ENCODE measurements around the gene ACSL3. TPM values are rescaled to one million over a fixed set of nuclear protein-coding genes. Genes with fewer than 3 reads are reported as not detected.

ACSL3 gene
- total RNA-seq, 1 experiment from 2014 or later: 100 TPM

GRCh38 chr2:222976521-222977061, 115.8 kb downstream of the ACSL3 start (continued):
- no peak for TF ChIP-seq AR (CRISPR knock-in tag; IDR thresholded peaks at IDR 0.05)
- TF ChIP-seq, protein P1, sequence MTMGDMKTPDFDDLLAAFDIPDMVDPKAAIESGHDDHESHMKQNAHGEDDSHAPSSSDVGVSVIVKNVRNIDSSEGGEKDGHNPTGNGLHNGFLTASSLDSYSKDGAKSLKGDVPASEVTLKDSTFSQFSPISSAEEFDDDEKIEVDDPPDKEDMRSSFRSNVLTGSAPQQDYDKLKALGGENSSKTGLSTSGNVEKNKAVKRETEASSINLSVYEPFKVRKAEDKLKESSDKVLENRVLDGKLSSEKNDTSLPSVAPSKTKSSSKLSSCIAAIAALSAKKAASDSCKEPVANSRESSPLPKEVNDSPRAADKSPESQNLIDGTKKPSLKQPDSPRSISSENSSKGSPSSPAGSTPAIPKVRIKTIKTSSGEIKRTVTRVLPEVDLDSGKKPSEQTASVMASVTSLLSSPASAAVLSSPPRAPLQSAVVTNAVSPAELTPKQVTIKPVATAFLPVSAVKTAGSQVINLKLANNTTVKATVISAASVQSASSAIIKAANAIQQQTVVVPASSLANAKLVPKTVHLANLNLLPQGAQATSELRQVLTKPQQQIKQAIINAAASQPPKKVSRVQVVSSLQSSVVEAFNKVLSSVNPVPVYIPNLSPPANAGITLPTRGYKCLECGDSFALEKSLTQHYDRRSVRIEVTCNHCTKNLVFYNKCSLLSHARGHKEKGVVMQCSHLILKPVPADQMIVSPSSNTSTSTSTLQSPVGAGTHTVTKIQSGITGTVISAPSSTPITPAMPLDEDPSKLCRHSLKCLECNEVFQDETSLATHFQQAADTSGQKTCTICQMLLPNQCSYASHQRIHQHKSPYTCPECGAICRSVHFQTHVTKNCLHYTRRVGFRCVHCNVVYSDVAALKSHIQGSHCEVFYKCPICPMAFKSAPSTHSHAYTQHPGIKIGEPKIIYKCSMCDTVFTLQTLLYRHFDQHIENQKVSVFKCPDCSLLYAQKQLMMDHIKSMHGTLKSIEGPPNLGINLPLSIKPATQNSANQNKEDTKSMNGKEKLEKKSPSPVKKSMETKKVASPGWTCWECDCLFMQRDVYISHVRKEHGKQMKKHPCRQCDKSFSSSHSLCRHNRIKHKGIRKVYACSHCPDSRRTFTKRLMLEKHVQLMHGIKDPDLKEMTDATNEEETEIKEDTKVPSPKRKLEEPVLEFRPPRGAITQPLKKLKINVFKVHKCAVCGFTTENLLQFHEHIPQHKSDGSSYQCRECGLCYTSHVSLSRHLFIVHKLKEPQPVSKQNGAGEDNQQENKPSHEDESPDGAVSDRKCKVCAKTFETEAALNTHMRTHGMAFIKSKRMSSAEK (CRISPR knock-in tag; IDR thresholded peaks at IDR 0.05; ENCODE audit: borderline replicate concordance): no peak

DNA sequence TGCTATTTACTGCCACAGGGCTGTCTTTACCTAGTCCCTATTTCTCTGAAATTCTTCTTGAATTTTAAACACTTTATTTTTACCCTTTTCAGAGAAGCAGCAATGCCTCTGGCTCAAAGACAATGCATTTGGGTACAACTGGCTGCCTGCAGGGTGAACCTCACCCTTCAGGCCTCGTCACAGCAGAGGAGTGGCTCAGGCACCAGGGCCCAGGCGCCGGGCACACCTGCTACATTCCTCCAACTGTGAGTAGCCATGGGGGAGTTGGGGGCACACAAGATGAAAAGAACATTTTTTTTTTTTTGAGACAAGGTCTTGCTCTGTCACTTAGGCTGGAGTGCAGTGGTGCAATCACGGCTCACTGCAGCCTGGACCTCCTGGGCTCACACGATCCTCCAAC, 116.3 kb downstream of the ACSL3 start:
- peaks cover 20% of the 10 kb centered on the region for H3K4me1 Mint-ChIP-seq
- H3K9me3 Mint-ChIP-seq: no peaks in the 10 kb centered on the region
- H3K27me3 Mint-ChIP-seq (ENCODE audit: low read depth): peaks cover under 1% of the 10 kb centered on the region; the same call in 1 of the 2 replicates
- ChIA-PET CTCF (no interaction called here), POLR2A (no interaction called here)
- DNase-seq (ENCODE audit: low spot score) (no peak), ATAC-seq (no peak)
- H3K36me3 Mint-ChIP-seq: no peaks in the 10 kb centered on the region
- no peak overlapping the region for H3K27ac Mint-ChIP-seq
- no peak overlapping the region for H3K4me3 Mint-ChIP-seq
- TF ChIP-seq ATF3 (CRISPR knock-in tag; conservative IDR thresholded peaks at IDR 0.05): no peak
- TF ChIP-seq, protein P2, sequence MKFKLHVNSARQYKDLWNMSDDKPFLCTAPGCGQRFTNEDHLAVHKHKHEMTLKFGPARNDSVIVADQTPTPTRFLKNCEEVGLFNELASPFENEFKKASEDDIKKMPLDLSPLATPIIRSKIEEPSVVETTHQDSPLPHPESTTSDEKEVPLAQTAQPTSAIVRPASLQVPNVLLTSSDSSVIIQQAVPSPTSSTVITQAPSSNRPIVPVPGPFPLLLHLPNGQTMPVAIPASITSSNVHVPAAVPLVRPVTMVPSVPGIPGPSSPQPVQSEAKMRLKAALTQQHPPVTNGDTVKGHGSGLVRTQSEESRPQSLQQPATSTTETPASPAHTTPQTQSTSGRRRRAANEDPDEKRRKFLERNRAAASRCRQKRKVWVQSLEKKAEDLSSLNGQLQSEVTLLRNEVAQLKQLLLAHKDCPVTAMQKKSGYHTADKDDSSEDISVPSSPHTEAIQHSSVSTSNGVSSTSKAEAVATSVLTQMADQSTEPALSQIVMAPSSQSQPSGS (CRISPR knock-in tag; IDR thresholded peaks at IDR 0.05; ENCODE audit: borderline replicate concordance, low read depth): no peak
- no peak for TF ChIP-seq ZNF121 (CRISPR knock-in tag; IDR thresholded peaks at IDR 0.05)
- no peak for TF ChIP-seq ZSCAN18 (CRISPR knock-in tag; IDR thresholded peaks at IDR 0.05)
- TF ChIP-seq ZNF671 (CRISPR knock-in tag; IDR thresholded peaks at IDR 0.05): no peak
- no peak for TF ChIP-seq RORB (CRISPR knock-in tag; IDR thresholded peaks at IDR 0.05)
- TF ChIP-seq CTCF (IDR thresholded peaks at IDR 0.05): no peak
- TF ChIP-seq, protein P3, sequence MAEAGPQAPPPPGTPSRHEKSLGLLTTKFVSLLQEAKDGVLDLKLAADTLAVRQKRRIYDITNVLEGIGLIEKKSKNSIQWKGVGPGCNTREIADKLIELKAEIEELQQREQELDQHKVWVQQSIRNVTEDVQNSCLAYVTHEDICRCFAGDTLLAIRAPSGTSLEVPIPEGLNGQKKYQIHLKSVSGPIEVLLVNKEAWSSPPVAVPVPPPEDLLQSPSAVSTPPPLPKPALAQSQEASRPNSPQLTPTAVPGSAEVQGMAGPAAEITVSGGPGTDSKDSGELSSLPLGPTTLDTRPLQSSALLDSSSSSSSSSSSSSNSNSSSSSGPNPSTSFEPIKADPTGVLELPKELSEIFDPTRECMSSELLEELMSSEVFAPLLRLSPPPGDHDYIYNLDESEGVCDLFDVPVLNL (CRISPR knock-in tag; IDR thresholded peaks at IDR 0.05; ENCODE audit: borderline replicate concordance, low read depth): no peak
- no peak for TF ChIP-seq SMAD4 (CRISPR knock-in tag; IDR thresholded peaks at IDR 0.05)
- no peak for TF ChIP-seq NFYB (CRISPR knock-in tag; conservative IDR thresholded peaks at IDR 0.05; ENCODE audit: low read depth)
- TF ChIP-seq ZBTB43 (CRISPR knock-in tag; IDR thresholded peaks at IDR 0.05): no peak
- no peak for TF ChIP-seq ZNF423 (CRISPR knock-in tag; IDR thresholded peaks at IDR 0.05)
- no peak for TF ChIP-seq NR1H2 (CRISPR knock-in tag; IDR thresholded peaks at IDR 0.05)
- no peak for TF ChIP-seq TCF7 (CRISPR knock-in tag; IDR thresholded peaks at IDR 0.05; ENCODE audit: low read depth)
- TF ChIP-seq ESRRA (CRISPR knock-in tag; IDR thresholded peaks at IDR 0.05; ENCODE audit: borderline replicate concordance): no peak
- no peak for TF ChIP-seq EMX1 (CRISPR knock-in tag; IDR thresholded peaks at IDR 0.05)

Measured in WTC11 (cell line).